WI38 (cell line): ENCODE measurements around the gene LPCAT2.

Experiments used
- H3K4me3 ChIP-seq: 2 replicates; pipeline ENCODE4 v1.5.1; 2011; ENCODE audit warnings: low read depth, mild to moderate bottlenecking, control low read depth, low read length
- CTCF ChIP-seq: IDR thresholded peaks from 2 replicates; pipeline ENCODE4 v1.5.1; 2012; ENCODE audit warnings: low read depth, mild to moderate bottlenecking, control low read depth, low read length

LPCAT2 gene

GRCh38 chr16:55565086-55565485 is 56.2 kb downstream of the LPCAT2 start:
- no peak for TF ChIP-seq CTCF
- no peak overlapping the region for H3K4me3 ChIP-seq

- no peak within 1 kb of the TSS for H3K4me3 ChIP-seq
- TF ChIP-seq CTCF: no peak
Measured at GRCh38 chr16:55566432-55567175, 57.7 kb downstream of the LPCAT2 start, which contains the start of gene CAPNS2. CAPNS2 (plus strand) TSS chr16:55566684; CDS start chr16:55566757, 73 bp downstream.

GRCh38 chr16:55567382-55567781 is 58.5 kb downstream of the LPCAT2 start:
- H3K4me3 ChIP-seq: no peak overlapping the region
- no peak for TF ChIP-seq CTCF

- H3K4me3 ChIP-seq: no peak overlapping the region
- TF ChIP-seq CTCF: no peak
Measured at GRCh38 chr16:55568207-55568606, 59.3 kb downstream of the LPCAT2 start.

GRCh38 chr16:55569025-55569424 is 60.2 kb downstream of the LPCAT2 start:
- H3K4me3 ChIP-seq: no peak overlapping the region
- TF ChIP-seq CTCF: no peak

GRCh38 chr16:55570159-55570558 is 61.3 kb downstream of the LPCAT2 start:
- TF ChIP-seq CTCF: no peak
- no peak overlapping the region for H3K4me3 ChIP-seq

GRCh38 chr16:55571191-55571897 is 62.5 kb downstream of the LPCAT2 start:
- no peak overlapping the region for H3K4me3 ChIP-seq
- no peak for TF ChIP-seq CTCF
